Liver (tissue), 3 donors: ENCODE results near the gene CDH22.

ENCODE experiments used
- ATF3 ChIP-seq: IDR thresholded peaks from 2 replicates; pipeline ENCODE4 v1.6.1; 2016; ENCODE audit warnings: antibody characterized with exemption
- CTCF ChIP-seq: fragments of 150-350 bp; IDR thresholded peaks from 2 replicates; pipeline ENCODE4 v1.5.1; 2017; ENCODE audit warnings: improper control_type of control experiment, low read depth, low read length; ENCODE audit not compliant: missing input control
- FOXA1 ChIP-seq: IDR thresholded peaks from 2 replicates; pipeline ENCODE4 v1.6.1; 2016; ENCODE audit warnings: antibody characterized with exemption
- GABPA ChIP-seq, 2 donors: IDR thresholded peaks in 1 of 2; conservative IDR thresholded peaks in 1 of 2; 2 replicates each; pipeline ENCODE4 v1.6.1; 2016; ENCODE audit warnings: antibody characterized with exemption in 2 of 2, mild to moderate bottlenecking in 1 of 2, moderate library complexity in 1 of 2
- HNF4G ChIP-seq: IDR thresholded peaks from 2 replicates; pipeline ENCODE4 v1.6.1; 2016; ENCODE audit warnings: antibody characterized with exemption
- JUND ChIP-seq, 2 donors: IDR thresholded peaks; 2 replicates each; pipeline ENCODE4 v1.6.1; 2016; ENCODE audit warnings: antibody characterized with exemption in 2 of 2
- MAX ChIP-seq: IDR thresholded peaks from 2 replicates; pipeline ENCODE4 v1.6.1; 2016; ENCODE audit warnings: antibody characterized with exemption
- RAD21 ChIP-seq, 2 donors: IDR thresholded peaks; 2 replicates each; pipeline ENCODE4 v1.6.1; 2016; ENCODE audit warnings: antibody characterized with exemption in 2 of 2, mild to moderate bottlenecking in 2 of 2
- REST ChIP-seq: IDR thresholded peaks from 2 replicates; pipeline ENCODE4 v1.6.1; 2016; ENCODE audit warnings: antibody characterized with exemption, mild to moderate bottlenecking
- RXRA ChIP-seq, 2 donors: IDR thresholded peaks; 2 replicates each; pipeline ENCODE4 v1.6.1; 2017 to 2018; ENCODE audit warnings: antibody characterized with exemption in 2 of 2, mild to moderate bottlenecking in 1 of 2
- SP1 ChIP-seq: IDR thresholded peaks from 2 replicates; pipeline ENCODE4 v1.6.1; 2018; ENCODE audit warnings: antibody characterized with exemption, mild to moderate bottlenecking
- TAF1 ChIP-seq: conservative IDR thresholded peaks from 2 replicates; pipeline ENCODE4 v1.6.1; 2016; ENCODE audit warnings: antibody characterized with exemption, mild to moderate bottlenecking
- YY1 ChIP-seq: IDR thresholded peaks from 2 replicates; pipeline ENCODE4 v1.6.1; 2016; ENCODE audit warnings: antibody characterized with exemption, mild to moderate bottlenecking
- ZBTB33 ChIP-seq: IDR thresholded peaks from 2 replicates; pipeline ENCODE4 v1.6.1; 2016; ENCODE audit warnings: antibody characterized with exemption
- donor health status: healthy.
- donor health status: healthy.

GRCh38 chr20:46255440-46256104 lies 52.7 kb downstream of the CDH22 start:
- TF ChIP-seq MAX (no peak), SP1 (no peak), REST (no peak), CTCF (no peak), ZBTB33 (no peak), RAD21 (IDR thresholded peaks at IDR 0.05) (no peak), TAF1 (no peak), HNF4G (no peak), ATF3 (no peak), RXRA (IDR thresholded peaks at IDR 0.05) (peak in 1 of 2 donors; percentile 22), JUND (IDR thresholded peaks at IDR 0.05) (no peak), FOXA1 (no peak), GABPA (IDR thresholded peaks at IDR 0.05 in 1 of 2, conservative IDR thresholded peaks at IDR 0.05 in 1 of 2) (no peak), YY1 (no peak)
